RPMI7951 (cell line): ENCODE measurements around the gene TAS1R2. TPM values are rescaled to one million over a fixed set of nuclear protein-coding genes. Genes with fewer than 3 reads are reported as not detected.
A peak's percentile ranks its signal among the peaks of the same experiment; 100 is the strongest.

ENCODE experiments used
- DNase-seq: peaks from one replicate; pipeline ENCODE4 v3.0.0-alpha.2; 2012; ENCODE audit warnings: low read depth
- total RNA-seq: library from RNA; depleted of rRNA; stranded (reverse); fragments of >200 nt; shearing (Covaris generic); gene quantifications from 2 replicates; pipeline ENCODE4 v1.2.3, GENCODE V29; 2014

Gene TAS1R2
- total RNA-seq, 1 experiment from 2014 or later, result not detected

GRCh38 chr1:18820791-18821641 is 38.4 kb downstream of the TAS1R2 start:
- peak; percentile 47 for DNase-seq

GRCh38 chr1:18819986-18820790 is 39.3 kb downstream of the TAS1R2 start:
- no peak for DNase-seq

GRCh38 chr1:18819203-18819602 is 40.3 kb downstream of the TAS1R2 start:
- no peak for DNase-seq

GRCh38 chr1:18817795-18818435 is 41.5 kb downstream of the TAS1R2 start:
- DNase-seq, result no peak

- no peak for DNase-seq
Measured at GRCh38 chr1:18817316-18817715, 42.1 kb downstream of the TAS1R2 start.

- no peak for DNase-seq
Measured at GRCh38 chr1:18816808-18817207, 42.7 kb downstream of the TAS1R2 start.

- DNase-seq, result no peak
Measured at GRCh38 chr1:18814874-18815531, 44.5 kb downstream of the TAS1R2 start.

- DNase-seq, result no peak
Measured at GRCh38 chr1:18814425-18814824, 45.0 kb downstream of the TAS1R2 start.

DNA sequence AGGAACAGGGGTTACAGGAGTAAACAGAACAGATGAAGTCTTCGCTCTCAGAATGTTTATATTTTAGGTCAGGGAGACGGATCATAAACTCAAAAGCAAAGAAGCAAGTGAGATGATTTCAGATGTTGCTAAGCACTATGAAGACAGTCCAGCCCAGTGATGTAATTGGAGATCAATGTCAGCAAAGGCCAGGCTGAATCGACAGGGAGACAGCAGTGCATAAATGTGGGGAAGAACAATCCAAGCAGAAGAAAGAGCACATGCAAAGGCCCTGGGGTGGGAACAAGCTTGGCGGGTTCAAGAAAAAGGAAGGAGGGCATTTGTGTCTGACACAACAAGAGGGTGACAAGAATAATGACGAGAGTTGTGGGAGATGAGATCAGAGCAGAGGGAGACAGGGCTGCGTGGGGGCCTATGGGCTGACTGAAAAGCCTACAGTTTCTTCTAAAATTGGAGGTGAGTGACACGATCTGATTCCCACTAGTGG is 47.0 kb downstream of the TAS1R2 start:
- no peak for DNase-seq

- no peak for DNase-seq
Measured at GRCh38 chr1:18811733-18812452, 47.6 kb downstream of the TAS1R2 start.

DNA sequence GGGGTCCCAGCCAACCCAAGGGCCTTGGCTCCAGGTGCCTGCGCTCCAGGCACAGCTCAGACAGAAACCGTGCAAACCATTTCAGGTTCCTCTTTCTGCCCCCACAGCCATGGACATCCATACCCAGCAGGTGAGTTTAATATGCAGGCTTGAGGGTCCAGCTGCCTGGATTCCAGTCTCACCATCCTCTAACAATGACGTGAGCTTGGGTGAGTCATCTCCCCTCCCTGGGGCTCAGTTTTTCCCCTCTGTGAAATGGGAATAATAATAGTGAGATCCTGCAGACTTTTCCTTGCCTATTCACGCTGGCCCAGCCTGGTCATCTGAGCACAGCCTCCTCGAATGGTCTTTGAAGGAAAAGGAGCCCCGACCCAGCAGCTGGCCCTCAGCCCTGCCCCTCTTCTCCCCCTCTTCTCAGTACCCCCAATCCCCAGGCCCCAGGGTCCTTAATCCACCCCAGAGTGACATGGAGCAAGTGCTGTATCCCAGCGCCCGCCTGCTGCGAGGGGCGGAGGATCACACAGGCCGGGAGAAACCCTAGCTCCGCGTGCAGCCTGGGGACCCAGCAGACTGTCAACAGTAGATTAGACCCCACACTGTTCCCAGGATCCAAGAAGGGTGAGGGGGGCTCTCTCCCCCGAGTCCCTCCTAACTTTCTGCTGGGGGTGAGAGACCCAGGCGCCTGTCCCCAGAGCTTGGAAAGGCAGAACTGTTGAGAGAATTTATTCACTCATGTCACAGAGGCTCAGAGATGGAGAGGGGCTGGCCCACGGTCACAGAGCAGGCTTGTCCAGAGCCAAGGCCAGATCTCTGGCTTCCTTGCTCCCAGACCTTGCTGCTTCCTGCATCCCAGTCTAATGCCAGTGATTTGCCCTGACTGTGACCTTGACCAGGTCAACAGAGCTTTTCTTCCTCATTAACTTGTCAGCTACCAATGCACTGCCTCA is 49.2 kb downstream of the TAS1R2 start:
- no peak for DNase-seq

DNA sequence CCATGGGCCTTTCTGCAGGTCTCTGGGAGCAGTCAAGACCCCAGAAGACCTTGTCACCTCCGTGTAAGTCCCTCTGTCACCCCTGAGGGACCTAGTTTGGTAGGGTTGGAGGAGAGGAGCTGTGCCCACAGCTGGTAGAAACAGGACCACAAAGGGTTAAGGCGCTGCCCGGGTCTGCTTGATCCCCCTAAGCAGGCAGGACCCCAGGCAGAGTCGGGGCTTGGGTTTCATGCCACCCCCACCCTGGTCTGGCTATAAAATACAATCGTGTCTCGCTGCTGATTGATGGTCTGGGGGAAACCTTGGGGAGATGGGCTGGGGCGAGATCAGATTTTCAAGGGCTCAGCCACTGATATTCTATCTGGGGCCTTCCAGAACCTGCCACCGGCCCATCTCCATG is 50.9 kb downstream of the TAS1R2 start:
- DNase-seq, result no peak

GRCh38 chr1:18807334-18808063 is 52.0 kb downstream of the TAS1R2 start:
- no peak for DNase-seq

DNA sequence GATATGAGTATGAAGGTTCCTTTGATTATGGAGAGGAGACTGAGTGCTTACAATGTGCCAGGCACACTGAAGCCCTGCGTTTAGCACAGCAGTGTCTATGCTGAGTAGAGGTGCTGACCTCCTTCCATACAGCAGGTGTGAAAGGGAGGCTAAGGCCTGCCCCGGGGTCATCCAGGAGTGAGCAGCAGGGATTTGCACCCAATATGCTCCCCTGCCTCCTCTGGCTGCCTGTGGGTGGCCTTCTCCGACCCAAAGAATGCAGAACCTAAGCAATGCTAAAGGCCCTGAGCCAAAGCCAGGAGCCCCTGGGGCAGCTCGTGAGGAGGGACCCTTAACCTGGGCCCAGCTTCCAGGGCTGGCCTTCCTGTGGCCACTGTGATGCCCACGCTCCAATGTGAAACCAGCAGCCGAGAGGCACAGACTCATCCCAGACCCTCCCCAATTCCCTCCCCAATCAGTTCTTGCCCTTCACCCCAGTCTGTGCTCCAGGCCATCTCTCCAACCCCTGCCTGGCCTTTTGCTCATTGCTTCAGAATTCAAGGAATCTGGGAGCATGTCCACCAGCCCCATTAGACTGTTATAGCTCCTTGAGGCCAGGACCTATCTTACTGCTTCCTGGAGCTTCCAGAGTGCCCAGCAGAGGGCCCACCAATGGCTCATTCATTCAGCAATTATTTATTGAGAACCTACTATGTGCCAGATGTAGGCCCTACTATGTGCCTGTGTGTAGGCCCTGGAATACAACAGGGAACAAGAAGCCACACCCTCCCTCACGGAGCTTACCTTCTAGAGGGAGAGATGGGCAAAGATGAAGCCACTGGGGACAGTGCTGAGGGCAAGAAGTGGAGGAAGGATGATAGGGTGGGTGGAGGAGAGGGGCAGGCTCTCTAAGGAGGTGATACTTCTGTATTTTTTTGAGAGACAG is 53.3 kb downstream of the TAS1R2 start:
- DNase-seq, result no peak

- no peak for DNase-seq
Measured at GRCh38 chr1:18805150-18805879, 54.1 kb downstream of the TAS1R2 start.

DNA sequence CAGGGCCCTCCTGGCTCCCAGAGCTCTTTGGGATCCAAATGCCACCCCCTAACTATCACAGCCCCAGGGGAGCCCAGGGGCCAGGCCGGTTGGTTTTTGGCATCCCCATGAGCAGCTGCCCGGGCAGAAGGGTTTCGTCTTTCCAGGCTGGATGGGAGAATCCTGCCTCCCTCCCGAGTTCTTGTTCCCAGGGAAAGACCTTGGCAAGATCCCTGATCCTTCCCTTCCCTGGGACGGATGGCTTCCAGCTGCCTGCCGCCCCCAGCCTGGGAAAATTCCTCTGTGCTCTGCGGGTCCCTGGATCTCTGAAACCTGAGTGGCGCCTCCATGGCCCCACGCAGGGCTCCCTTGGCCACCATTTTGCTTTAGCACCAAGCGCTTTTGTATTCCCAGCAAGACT is 55.6 kb downstream of the TAS1R2 start:
- no peak for DNase-seq

GRCh38 chr1:18803151-18803791 is 56.2 kb downstream of the TAS1R2 start:
- no peak for DNase-seq
